Hepatocyte (in vitro differentiated cells): ENCODE measurements around the gene ALDH1A1.

Source experiments
- CTCF ChIP-seq: fragments of 200-600 bp; sonication (generic); IDR thresholded peaks from 2 replicates; pipeline ENCODE4 v1.5.1; 2016; ENCODE audit warnings: antibody characterized with exemption, mild to moderate bottlenecking; ENCODE audit not compliant: poor library complexity
- EZH2 ChIP-seq: fragments of 200-600 bp; sonication (generic); IDR thresholded peaks from 2 replicates; pipeline ENCODE4 v1.6.1; 2016; ENCODE audit warnings: antibody characterized with exemption, mild to moderate bottlenecking, borderline replicate concordance
- EZH2phosphoT487 ChIP-seq: fragments of 200-600 bp; sonication (generic); IDR thresholded peaks from one replicate; pipeline ENCODE4 v1.6.1; 2018; ENCODE audit warnings: antibody characterized with exemption, mild to moderate bottlenecking, low read depth, moderate library complexity; ENCODE audit not compliant: unreplicated experiment, severe bottlenecking

- TF ChIP-seq CTCF (no peak), EZH2 (no peak), EZH2phosphoT487 (no peak)
Measured at GRCh38 chr9:72857624-72857996, 95.2 kb downstream of the ALDH1A1 start.
